Endothelial cell of umbilical vein (primary cell): ENCODE results near the gene JAM2. TPM values are rescaled to one million over a fixed set of nuclear protein-coding genes. Genes with fewer than 3 reads are reported as not detected.

Experiments
- BruUV-seq: library from RNA; stranded (reverse); fragments of 400-500 nt; replicated peaks from 2 replicates; lab custom pipeline; 2021; lab: Mats Ljungman, UMichigan
- CTCF ChIA-PET: fragments of 300-600, 350-600 bp; sonication (Branson Sonifier 250); formaldehyde crosslinking; loops from one replicate; lab custom pipeline; 2021; ENCODE audit warnings: antibody characterized with exemption, inconsistent platforms; lab: Charles Lee
- POLR2A ChIA-PET: fragments of 300-600, 350-600 bp; sonication (Branson Sonifier 250); formaldehyde crosslinking; loops from one replicate; lab custom pipeline; 2021; ENCODE audit warnings: antibody characterized with exemption, inconsistent platforms; lab: Charles Lee
- DNase-seq: peaks from one replicate; pipeline ENCODE4 v3.0.0-alpha.2; 2011; ENCODE audit warnings: low read depth, low spot score
- FAIRE-seq: peaks from 2 replicates; lab custom pipeline; 2011; peaks lifted over from hg19 to GRCh38; lab: Jason Lieb, UNC
- H2AFZ ChIP-seq: 2 replicates; pipeline ENCODE4 v1.6.0; 2012; ENCODE audit warnings: low read depth, low read length, control low read depth, inconsistent platforms
- H3K27ac ChIP-seq: 2 replicates; pipeline ENCODE4 v1.5.1; 2011; ENCODE audit warnings: low read depth, mild to moderate bottlenecking, control low read depth, low read length, moderate library complexity; ENCODE audit not compliant: insufficient read depth
- H3K27me3 ChIP-seq, 2 experiments: 2 replicates each; pipeline versions ENCODE4 v1.6.0 to v1.6.1; 2011; ENCODE audit warnings: low read length in 2 of 2, mixed read lengths in 1 of 2; ENCODE audit not compliant: control insufficient read depth in 2 of 2, insufficient read depth in 2 of 2
- H3K36me3 ChIP-seq, 2 experiments: 2 replicates in 1 of 2; 3 replicates in 1 of 2; pipeline ENCODE4 v1.5.1; 2011; ENCODE audit warnings: low read length in 2 of 2, mild to moderate bottlenecking in 1 of 2, moderate library complexity in 1 of 2; ENCODE audit not compliant: control insufficient read depth in 2 of 2, insufficient read depth in 2 of 2; ENCODE audit errors: extremely low read depth in 1 of 2
- H3K4me1 ChIP-seq: 3 replicates; pipeline ENCODE4 v1.5.1; 2011; ENCODE audit warnings: mild to moderate bottlenecking, low read length; ENCODE audit not compliant: control insufficient read depth, insufficient read depth; ENCODE audit errors: extremely low read depth
- H3K4me2 ChIP-seq: 2 replicates; pipeline ENCODE4 v1.6.1; 2011; ENCODE audit warnings: low read length, control low read depth, mixed read lengths; ENCODE audit not compliant: insufficient read depth
- H3K4me3 ChIP-seq, 3 experiments: fragments of 200-600 bp in 1 of 3; sonication (generic), shearing (Covaris generic) in 1 of 3; replicated peaks in 1 of 3; 2 replicates each; pipeline ENCODE4 v1.5.1; 2011 to 2016; ENCODE audit warnings: control low read depth in 3 of 3, low read length in 3 of 3, mild to moderate bottlenecking in 2 of 3, inconsistent platforms in 1 of 3, low read depth in 1 of 3, moderate library complexity in 1 of 3; ENCODE audit not compliant: insufficient read depth in 1 of 3
- H3K79me2 ChIP-seq: 2 replicates; pipeline ENCODE4 v1.6.0; 2012; ENCODE audit warnings: low read length, inconsistent platforms; ENCODE audit not compliant: control insufficient read depth, insufficient read depth
- H3K9ac ChIP-seq: replicated peaks from 2 replicates; pipeline ENCODE3; 2011; ENCODE audit warnings: low read length, control low read depth; ENCODE audit not compliant: insufficient read depth; ENCODE audit errors: extremely low read depth
- H3K9me1 ChIP-seq: replicated peaks from 3 replicates; pipeline ENCODE4 v1.6.0; 2011; ENCODE audit warnings: mild to moderate bottlenecking, low read length; ENCODE audit not compliant: control insufficient read depth, insufficient read depth; ENCODE audit errors: extremely low read depth
- H3K9me3 ChIP-seq: replicated peaks from 2 replicates; pipeline ENCODE4 v1.5.1; 2012; ENCODE audit warnings: low read length, inconsistent platforms; ENCODE audit not compliant: control insufficient read depth, insufficient read depth
- H4K20me1 ChIP-seq: replicated peaks from 2 replicates; pipeline ENCODE3; 2011; ENCODE audit warnings: mild to moderate bottlenecking, low read length; ENCODE audit not compliant: control insufficient read depth, insufficient read depth; ENCODE audit errors: extremely low read depth
- CTCF ChIP-seq, 2 donors: IDR thresholded peaks; 1 replicate in 1 of 2; 2 replicates in 1 of 2; pipeline ENCODE4 v1.5.1; 2011; ENCODE audit warnings: low read length in 2 of 2, mild to moderate bottlenecking in 2 of 2, moderate library complexity in 2 of 2, control low read depth in 1 of 2, inconsistent platforms in 1 of 2, low read depth in 1 of 2; ENCODE audit not compliant: insufficient read depth in 1 of 2; ENCODE audit errors: extremely low read depth in 1 of 2
- EZH2 ChIP-seq: IDR thresholded peaks from 2 replicates; pipeline ENCODE4 v1.6.1; 2012; ENCODE audit warnings: borderline replicate concordance, low read depth, mild to moderate bottlenecking, moderate library complexity, low read length, inconsistent platforms; ENCODE audit not compliant: severe bottlenecking
- FOS ChIP-seq: IDR thresholded peaks from 2 replicates; pipeline ENCODE4 v1.6.1; 2011; ENCODE audit warnings: mild to moderate bottlenecking, low read length, moderate library complexity, borderline replicate concordance; ENCODE audit not compliant: insufficient read depth
- GATA2 ChIP-seq: IDR thresholded peaks from 2 replicates; pipeline ENCODE4 v1.7.0; 2011; ENCODE audit warnings: low read depth, mild to moderate bottlenecking, moderate library complexity, mixed read lengths, low read length; ENCODE audit not compliant: insufficient read length, insufficient read depth
- JUN ChIP-seq: IDR thresholded peaks from 2 replicates; pipeline ENCODE4 v1.6.1; 2011; ENCODE audit warnings: borderline replicate concordance, low read depth; ENCODE audit not compliant: insufficient read length, insufficient read depth
- MAX ChIP-seq: IDR thresholded peaks from 2 replicates; pipeline ENCODE4 v1.6.1; 2011; ENCODE audit not compliant: insufficient read depth, insufficient read length
- MYC ChIP-seq: IDR thresholded peaks from one replicate; pipeline ENCODE4 v1.6.1; 2011; ENCODE audit warnings: mild to moderate bottlenecking, low read depth, low read length
- POLR2A ChIP-seq: IDR thresholded peaks from 2 replicates; pipeline ENCODE4 v1.6.1; 2012; ENCODE audit warnings: low read depth, mild to moderate bottlenecking, control low read depth, low read length
- POLR2AphosphoS5 ChIP-seq: IDR thresholded peaks from 2 replicates; pipeline ENCODE4 v1.6.1; 2012; ENCODE audit warnings: low read depth, mild to moderate bottlenecking, control low read depth, low read length, moderate library complexity; ENCODE audit not compliant: insufficient read depth
- dilution Hi-C: fragments of 300-500 bp; cut with MboI; formaldehyde crosslinking; loops from one replicate; pipeline ENCODE4 v1.15.0; 2019; ENCODE audit warnings: low sequenced_read_pairs; ENCODE audit not compliant: extremely low pct_ligation_motif_present
- intact Hi-C: fragments of 100-400 bp; cut with micrococcal nuclease; formaldehyde crosslinking; loops from one replicate; pipeline ENCODE4 v1.10.0; 2022
- polyA plus RNA-seq, 4 experiments: library from polyadenylated mRNA; depleted of rRNA in 3 of 4; stranded (reverse) in 3 of 4; unstranded in 1 of 4; fragments of >200 nt; gene quantifications; 2 replicates each; pipeline versions ENCODE4 v1.2.1 to v1.2.3, GENCODE V29; 2011 to 2012; ENCODE audit warnings: missing spikeins in 1 of 4
- total RNA-seq: library from RNA; stranded (reverse); gene quantifications from 2 replicates; pipeline ENCODE4 v1.2.3, GENCODE V29; 2021

JAM2 gene
- total and polyA plus RNA-seq, 2 donors (not counting 3 experiments of a cell fraction or from before 2014, with no cell fraction given), result 0.14 to 0.20 TPM

- H3K27me3 ChIP-seq, result no peaks in the 10 kb centered on the region
- no peak for DNase-seq
- no peaks in the 10 kb centered on the region for H3K36me3 ChIP-seq
- intact Hi-C loops, result loop anchor here (2.0 kb wide), 1 partner anchor 21 kb away; no protein-coding TSS in a partner anchor
- peaks cover 10% of the 10 kb centered on the region for H3K4me1 ChIP-seq
- POLR2A ChIA-PET, result no interaction called here
- dilution Hi-C loops, result no loop called here
- H3K9me3 ChIP-seq, result no peaks in the 10 kb centered on the region
- peak overlapping the region; percentile 86 for H3K4me2 ChIP-seq
- TF ChIP-seq MAX (no peak), FOS (no peak), MYC (no peak), GATA2 (no peak), POLR2AphosphoS5 (no peak), EZH2 (no peak), JUN (no peak), POLR2A (no peak), CTCF (IDR thresholded peaks at IDR 0.05; ENCODE audit: extremely low read depth in 1 of 2, insufficient read depth in 1 of 2, low read depth in 1 of 2, low read length in 2 of 2) (no peak)
- H3K79me2 ChIP-seq, result no peaks in the 10 kb centered on the region
- no peak overlapping the region for H3K27ac ChIP-seq
- no peak for FAIRE-seq
- no peak overlapping the region for H3K9ac ChIP-seq
- no peak overlapping the region for H3K4me3 ChIP-seq
- H2AFZ ChIP-seq, result peak overlapping the region; percentile 84
- no peaks in the 10 kb centered on the region for H4K20me1 ChIP-seq
- CTCF ChIA-PET, result no interaction called here
- BruUV-seq, result no TSS peak
- no peaks in the 10 kb centered on the region for H3K9me1 ChIP-seq
These were observed 48.7 kb downstream of the JAM2 start for GRCh38 chr21:25687787-25688186.
